HepG2 (cell line): ENCODE data around the gene AGK. TPM values are rescaled to one million over a fixed set of nuclear protein-coding genes. Genes with fewer than 3 reads are reported as not detected.

Experiments
- AFF4 ChIP-seq: sonication (generic); formaldehyde crosslinking; IDR thresholded peaks from 2 replicates; pipeline ENCODE4 v1.4.0; 2020; ENCODE audit warnings: missing genetic modification reagents
- FOXP4 ChIP-seq: sonication (generic); formaldehyde crosslinking; IDR thresholded peaks from 2 replicates; pipeline ENCODE4 v1.4.0; 2020; ENCODE audit warnings: missing genetic modification reagents
- HDAC2 ChIP-seq: sonication (generic); formaldehyde crosslinking; IDR thresholded peaks from 2 replicates; pipeline ENCODE4 v1.4.0; 2020; ENCODE audit warnings: missing genetic modification reagents
- JUND ChIP-seq: sonication (generic); formaldehyde crosslinking; IDR thresholded peaks from 2 replicates; pipeline ENCODE4 v1.8.0; 2022; ENCODE audit warnings: mild to moderate bottlenecking, missing genetic modification reagents
- KDM2A ChIP-seq: sonication (generic); formaldehyde crosslinking; IDR thresholded peaks from 2 replicates; pipeline ENCODE4 v1.4.0; 2020; ENCODE audit warnings: low read depth, missing genetic modification reagents, borderline replicate concordance
- KLF16 ChIP-seq, 2 experiments: sonication (generic) in 1 of 2; formaldehyde crosslinking in 1 of 2; IDR thresholded peaks; 2 replicates each; pipeline versions ENCODE4 v1.6.1 to v1.8.0; 2016 to 2023; ENCODE audit warnings: missing genetic modification reagents in 2 of 2, missing compliant biosample characterization in 1 of 2
- MED8 ChIP-seq: sonication (generic); formaldehyde crosslinking; IDR thresholded peaks from 2 replicates; pipeline ENCODE4 v1.8.1; 2023; ENCODE audit warnings: mild to moderate bottlenecking, missing genetic modification reagents; ENCODE audit not compliant: insufficient replicate concordance
- MTA1 ChIP-seq: sonication (generic); formaldehyde crosslinking; IDR thresholded peaks from 2 replicates; pipeline ENCODE4 v1.4.0; 2020; ENCODE audit warnings: missing genetic modification reagents, mild to moderate bottlenecking, borderline replicate concordance
- MXD1 ChIP-seq: sonication (generic); formaldehyde crosslinking; IDR thresholded peaks from 2 replicates; pipeline ENCODE4 v1.4.0; 2020; ENCODE audit warnings: mild to moderate bottlenecking, missing genetic modification reagents
- MXI1 ChIP-seq: IDR thresholded peaks from 3 replicates; pipeline ENCODE4 v1.6.1; 2012; ENCODE audit warnings: low read depth, low read length, inconsistent platforms, borderline replicate concordance
- RELA ChIP-seq: sonication (generic); formaldehyde crosslinking; IDR thresholded peaks from 2 replicates; pipeline ENCODE4 v1.4.0; 2020; ENCODE audit warnings: missing genetic modification reagents
- SNAI1 ChIP-seq: sonication (generic); formaldehyde crosslinking; IDR thresholded peaks from 2 replicates; pipeline ENCODE4 v1.5.0; 2020; ENCODE audit warnings: mild to moderate bottlenecking, missing genetic modification reagents, borderline replicate concordance
- ZNF207 ChIP-seq: fragments of 450-650 bp; IDR thresholded peaks from 2 replicates; pipeline ENCODE4 v1.6.1; 2016; ENCODE audit warnings: antibody characterized with exemption, borderline replicate concordance
- ZNF292 ChIP-seq: sonication (generic); formaldehyde crosslinking; IDR thresholded peaks from 2 replicates; pipeline ENCODE4 v1.8.1; 2022; ENCODE audit warnings: mild to moderate bottlenecking, low read depth, missing genetic modification reagents, borderline replicate concordance
- ZNF333 ChIP-seq: sonication (generic); formaldehyde crosslinking; IDR thresholded peaks from 2 replicates; pipeline ENCODE4 v1.4.0; 2020; ENCODE audit warnings: mild to moderate bottlenecking, missing genetic modification reagents, borderline replicate concordance
- ZNF432 ChIP-seq: sonication (generic); formaldehyde crosslinking; IDR thresholded peaks from 2 replicates; pipeline ENCODE4 v1.5.0; 2020; ENCODE audit warnings: missing genetic modification reagents, mild to moderate bottlenecking, borderline replicate concordance
- ZNF513 ChIP-seq: sonication (generic); formaldehyde crosslinking; conservative IDR thresholded peaks from 2 replicates; pipeline ENCODE4 v1.5.0; 2020; ENCODE audit warnings: missing genetic modification reagents
- ZNF800 ChIP-seq: sonication (generic); formaldehyde crosslinking; IDR thresholded peaks from 2 replicates; pipeline ENCODE4 v1.4.0; 2020; ENCODE audit warnings: missing genetic modification reagents
- ZSCAN22 ChIP-seq: sonication (generic); formaldehyde crosslinking; IDR thresholded peaks from 2 replicates; pipeline ENCODE4 v1.4.0; 2020; ENCODE audit warnings: mild to moderate bottlenecking, missing genetic modification reagents
- polyA plus RNA-seq, 8 experiments: library from polyadenylated mRNA; depleted of rRNA in 3 of 8; stranded (reverse) in 7 of 8; unstranded in 1 of 8; fragments of >200 nt; fragmentation: Illumina TruSeq in 4 of 8; extraction: Trizol in 4 of 8; gene quantifications; 2 replicates each; pipeline versions ENCODE4 v1.2.1 to v1.2.3, GENCODE V29; 2011 to 2016; ENCODE audit warnings: low read depth in 4 of 8, missing spikeins in 1 of 8, mixed read lengths in 1 of 8; ENCODE audit not compliant: insufficient read depth in 1 of 8
- total RNA-seq, 5 experiments: library from RNA; depleted of rRNA; stranded (reverse); fragments of >200 nt; fragmentation: Illumina TruSeq; extraction: Trizol; gene quantifications; 2 replicates each; pipeline ENCODE4 v1.2.3, GENCODE V29; 2016; ENCODE audit warnings: low read depth in 1 of 5

Gene AGK
- total and polyA plus RNA-seq, 2 of the 13 experiments (the other 11 are each of a cell fraction or from before 2014, with no cell fraction given) = 23.7 to 30.1 TPM

- TF ChIP-seq MED8 (CRISPR knock-in tag) (peak; percentile 91), AFF4 (CRISPR knock-in tag) (0 out of 2 replicates have a peak, but pooled peaks have one; percentile 31), ZNF432 (CRISPR knock-in tag) (no peak), MTA1 (CRISPR knock-in tag) (no peak), MXD1 (CRISPR knock-in tag) (peak; percentile 24; the same call in 1 of the 2 replicates), HDAC2 (CRISPR knock-in tag) (peak; percentile 70), ZNF333 (CRISPR knock-in tag) (no peak), KLF16 (CRISPR knock-in tag; IDR thresholded peaks at IDR 0.05) (peak; percentile 53 to 89; a peak in 2 of 4 replicates), ZNF800 (CRISPR knock-in tag) (no peak; the same call in 1 of the 2 replicates), ZSCAN22 (CRISPR knock-in tag) (no peak), SNAI1 (CRISPR knock-in tag) (no peak), ZNF207 (no peak), JUND (CRISPR knock-in tag) (no peak), MXI1 (peak; percentile 60; the same call in 1 of the 3 replicates), FOXP4 (CRISPR knock-in tag) (peak; percentile 54), ZNF513 (CRISPR knock-in tag) (no peak), RELA (CRISPR knock-in tag) (no peak), KDM2A (peak; percentile 96), ZNF292 (no peak)
Measured at GRCh38 chr7:141551094-141551781, at the start of gene AGK (continued).
